GM21423 (cell line): ENCODE data around the gene IL1RN.
"Not testable (repeated sequence)": the region's sequence is repeated elsewhere in the genome, so short reads cannot be mapped to it uniquely, and the experiment has no call there.

ENCODE experiments used
- ATAC-seq: cut with Tn5 transposase; IDR thresholded peaks from one replicate; pipeline ENCODE4 v1.9.1; 2021; ENCODE audit warnings: mild to moderate bottlenecking, moderate library complexity; ENCODE audit not compliant: unreplicated experiment

IL1RN gene

GRCh38 chr2:113126845-113127645 lies at the start of gene IL1RN:
TSS of gene IL1RN (plus strand) at chr2:113127598. CDS start at chr2:113127625, 27 bp downstream.
- no peak for ATAC-seq

GRCh38 chr2:113077921-113078320 lies 49.5 kb upstream of the IL1RN start:
- no peak for ATAC-seq

- no peak for ATAC-seq
These were observed 49.0 kb upstream of the IL1RN start for GRCh38 chr2:113078350-113078839.

- ATAC-seq, result no peak
These were observed 48.3 kb upstream of the IL1RN start for GRCh38 chr2:113079131-113079530.

- no peak for ATAC-seq
These were observed 47.3 kb upstream of the IL1RN start for GRCh38 chr2:113080134-113080533.

GRCh38 chr2:113081488-113082210 lies 45.7 kb upstream of the IL1RN start:
- no peak for ATAC-seq

GRCh38 chr2:113083296-113083695 lies 44.1 kb upstream of the IL1RN start:
- no peak for ATAC-seq

GRCh38 chr2:113084249-113085000 lies 43.0 kb upstream of the IL1RN start:
- no peak for ATAC-seq

GRCh38 chr2:113085542-113085941 lies 41.9 kb upstream of the IL1RN start:
- ATAC-seq, result no peak

- no peak for ATAC-seq
These were observed 39.0 kb upstream of the IL1RN start for GRCh38 chr2:113088213-113088992.

GRCh38 chr2:113089916-113090315 lies 37.5 kb upstream of the IL1RN start:
- ATAC-seq, result no peak

- no peak for ATAC-seq
These were observed 36.0 kb upstream of the IL1RN start for GRCh38 chr2:113091231-113091896.

- no peak for ATAC-seq
These were observed 34.4 kb upstream of the IL1RN start for GRCh38 chr2:113092864-113093612.

GRCh38 chr2:113093613-113093977 lies 33.8 kb upstream of the IL1RN start:
- ATAC-seq, result no peak

GRCh38 chr2:113096306-113096705 lies 31.1 kb upstream of the IL1RN start:
- ATAC-seq, result not testable (repeated sequence)

GRCh38 chr2:113096842-113097618 lies 30.4 kb upstream of the IL1RN start:
- not testable (repeated sequence) for ATAC-seq

GRCh38 chr2:113098041-113098440 lies 29.4 kb upstream of the IL1RN start:
- peak; percentile 74 for ATAC-seq

GRCh38 chr2:113098532-113098931 lies 28.9 kb upstream of the IL1RN start:
- no peak for ATAC-seq

- ATAC-seq, result no peak
These were observed 25.3 kb upstream of the IL1RN start for GRCh38 chr2:113102133-113102532.
